ENCODE measurements around the gene CMPK2.

The CMPK2 gene

GRCh38 chr2:6838673-6839319 is 26.9 kb downstream of the CMPK2 start:
- no peak for DNase-seq

- no peak for DNase-seq
These were observed 30.2 kb downstream of the CMPK2 start for GRCh38 chr2:6835467-6835866.

DNA sequence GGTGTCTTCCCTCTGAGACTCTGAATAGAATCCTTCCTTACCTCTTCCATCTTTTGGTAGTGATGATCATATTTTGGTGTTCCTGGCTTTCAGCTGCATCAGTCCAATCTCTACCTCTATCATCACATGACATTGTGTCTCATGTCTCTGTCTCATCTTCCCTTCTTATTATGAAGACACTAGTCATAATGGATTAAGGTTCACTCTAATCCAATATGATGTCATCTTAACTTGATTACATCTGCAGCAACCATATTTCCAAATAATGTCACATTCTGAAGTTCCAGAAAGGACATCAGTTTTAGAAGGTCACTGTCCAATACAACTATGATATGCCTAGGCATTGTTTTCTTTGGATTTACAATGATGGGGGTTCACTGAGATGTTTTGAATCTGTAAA is 31.5 kb downstream of the CMPK2 start:
- DNase-seq, result no peak

DNA sequence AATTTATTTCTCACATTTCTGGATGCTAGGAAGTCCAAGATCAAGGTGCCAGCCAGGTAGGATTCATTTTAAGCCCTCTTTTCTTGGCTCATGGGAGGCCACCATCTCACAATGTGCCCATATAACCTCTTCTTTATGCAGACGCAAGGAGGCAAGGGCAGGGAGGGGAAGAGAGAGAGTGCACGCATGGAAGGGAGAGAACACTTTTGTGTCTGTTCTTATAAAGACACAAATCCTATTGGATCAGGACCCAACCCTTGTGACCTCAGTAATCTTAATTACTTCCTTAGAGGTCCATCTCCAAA is 32.5 kb downstream of the CMPK2 start:
- DNase-seq, result no peak

DNA sequence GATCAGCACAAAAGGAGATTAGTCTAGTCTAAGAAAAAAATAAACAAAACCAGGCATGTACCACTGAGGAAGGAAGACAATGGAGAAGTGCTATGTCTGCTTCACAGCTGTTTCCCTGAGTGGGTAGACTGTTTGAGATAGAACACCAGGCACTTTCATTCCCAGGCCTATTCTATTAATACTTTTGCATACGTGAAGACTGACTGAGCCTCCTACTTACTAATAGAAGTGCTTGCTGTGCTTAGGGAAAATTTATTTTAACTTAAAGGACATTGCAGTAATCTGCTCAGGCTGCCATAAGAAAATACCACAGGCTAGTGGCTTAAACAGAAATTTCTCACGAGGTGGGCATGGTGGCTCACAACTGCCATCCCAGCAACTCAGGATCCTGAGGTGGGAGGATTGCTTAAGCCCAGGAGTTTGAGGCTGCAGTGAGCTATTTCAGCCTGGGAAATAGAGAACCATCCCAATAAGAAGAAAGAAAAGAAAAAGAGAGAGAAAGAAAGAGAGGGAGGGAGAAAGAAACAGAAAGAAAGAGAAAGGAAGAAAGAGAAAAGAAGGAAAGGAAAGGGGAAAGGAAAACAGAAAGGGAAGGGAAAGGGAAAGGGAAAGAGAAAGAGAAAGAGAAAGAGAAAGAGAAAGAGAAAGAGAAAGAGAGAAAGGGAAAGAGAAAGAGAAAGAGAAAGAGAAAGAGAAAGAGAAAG is 33.0 kb downstream of the CMPK2 start:
- DNase-seq, result no peak

DNA sequence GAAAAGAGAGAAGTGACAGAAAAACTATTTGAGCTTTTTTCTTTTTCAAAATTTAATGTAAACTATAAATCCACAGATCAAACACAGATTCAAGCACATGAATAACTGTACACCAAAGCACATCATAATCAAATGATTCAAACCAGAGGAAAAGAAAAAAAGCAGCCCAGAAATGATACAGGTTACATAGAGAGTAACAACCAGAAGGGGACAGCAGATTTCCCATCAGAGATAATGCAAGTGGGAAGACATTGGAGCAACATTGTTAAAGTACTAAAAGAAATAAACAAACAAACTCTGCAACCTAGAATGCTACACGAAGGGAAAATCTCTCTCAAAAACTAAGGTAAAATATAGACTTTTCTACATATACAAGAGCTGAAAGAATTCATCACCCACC is 34.5 kb downstream of the CMPK2 start:
- DNase-seq, result no peak

DNA sequence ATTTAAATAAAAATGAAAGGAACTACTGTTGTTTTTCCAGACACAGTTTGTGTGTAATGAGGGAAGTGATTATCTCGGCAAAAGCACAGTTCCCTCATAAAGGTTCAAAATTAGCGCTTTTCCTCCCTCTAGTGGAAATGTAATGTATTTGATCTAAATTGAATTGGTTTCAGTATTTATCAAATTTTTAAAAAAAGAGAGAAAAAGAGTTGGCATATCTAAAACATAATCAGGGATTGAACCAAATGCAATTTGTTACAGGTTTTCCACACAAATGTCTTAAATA is 37.5 kb downstream of the CMPK2 start:
- peak in 1 of 2 experiments; percentile 71 for DNase-seq

DNA sequence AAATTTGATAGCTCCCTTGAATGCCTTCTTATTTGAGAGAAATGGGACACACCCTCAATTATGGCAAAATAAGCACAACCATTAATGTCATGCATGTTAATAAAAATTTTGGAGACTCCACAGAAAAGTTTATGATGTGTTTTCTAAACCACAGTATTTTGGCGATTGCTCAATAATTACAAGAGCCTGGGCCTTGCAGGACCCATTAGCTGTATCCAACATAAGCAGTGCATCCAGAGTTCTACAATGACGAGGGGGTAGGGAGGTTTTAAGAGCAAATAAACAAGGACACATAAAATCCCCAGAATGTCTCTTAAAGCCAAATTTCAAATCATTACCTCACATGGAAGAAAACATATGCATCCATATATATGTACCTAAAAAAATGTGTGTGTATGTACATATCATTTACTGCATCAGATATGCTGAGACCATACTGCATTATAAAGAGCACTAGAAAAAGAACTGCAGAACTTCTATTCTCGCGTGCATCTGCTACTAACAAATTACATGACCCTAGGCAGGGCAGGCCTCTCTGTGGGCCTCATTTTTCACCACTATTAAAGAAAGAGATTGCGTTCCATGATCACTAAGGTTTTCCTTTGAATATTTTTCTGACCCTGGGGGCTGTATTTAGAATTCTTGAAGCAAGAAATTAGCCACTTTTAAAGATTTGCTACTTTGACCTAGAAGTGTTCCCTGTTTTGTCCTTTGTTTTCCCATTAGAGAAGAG is 38.0 kb downstream of the CMPK2 start:
- no peak for DNase-seq

GRCh38 chr2:6826081-6826913 is 39.4 kb downstream of the CMPK2 start:
- DNase-seq, result peak in 1 of 2 experiments; percentile 15

DNA sequence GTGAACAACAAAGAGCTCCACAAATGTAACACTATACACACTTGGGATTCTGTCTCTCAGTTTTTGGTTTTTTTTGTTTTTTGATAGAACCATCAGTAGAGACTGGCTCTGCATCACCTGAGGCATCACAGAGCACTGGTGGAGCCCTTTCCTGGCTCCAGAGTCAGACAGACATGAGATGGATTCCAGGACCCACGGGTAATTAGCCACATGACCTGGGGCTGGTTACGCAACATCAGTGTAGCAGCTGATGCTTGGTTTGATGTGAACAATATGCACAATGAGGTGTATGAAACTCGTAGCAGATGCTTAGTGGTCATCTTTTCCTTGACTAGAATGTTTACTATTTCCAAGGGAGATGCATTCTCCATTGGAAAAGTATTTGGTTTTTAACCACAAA is 40.7 kb downstream of the CMPK2 start:
- no peak for DNase-seq

- DNase-seq, result no peak
These were observed 42.6 kb downstream of the CMPK2 start for GRCh38 chr2:6823111-6823510.

DNA sequence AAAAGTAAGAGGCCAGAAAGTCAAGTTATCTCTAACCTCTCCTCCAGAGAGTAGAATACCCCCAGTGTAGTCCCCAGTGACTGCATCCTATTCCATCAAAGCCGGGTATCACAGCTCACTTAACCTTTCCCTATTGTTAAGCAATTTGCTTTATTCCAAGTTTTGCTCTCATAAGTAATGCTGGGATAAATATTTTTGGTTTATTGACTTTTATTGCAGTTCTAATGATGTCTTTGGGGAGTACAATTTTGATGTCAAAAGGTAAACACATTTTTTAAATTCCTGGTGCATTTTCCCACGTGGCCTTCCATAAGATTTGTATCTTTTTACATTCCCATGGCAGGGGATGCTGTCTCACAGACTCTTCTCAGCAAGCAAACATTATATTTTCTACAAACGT is 43.3 kb downstream of the CMPK2 start:
- DNase-seq, result no peak

DNA sequence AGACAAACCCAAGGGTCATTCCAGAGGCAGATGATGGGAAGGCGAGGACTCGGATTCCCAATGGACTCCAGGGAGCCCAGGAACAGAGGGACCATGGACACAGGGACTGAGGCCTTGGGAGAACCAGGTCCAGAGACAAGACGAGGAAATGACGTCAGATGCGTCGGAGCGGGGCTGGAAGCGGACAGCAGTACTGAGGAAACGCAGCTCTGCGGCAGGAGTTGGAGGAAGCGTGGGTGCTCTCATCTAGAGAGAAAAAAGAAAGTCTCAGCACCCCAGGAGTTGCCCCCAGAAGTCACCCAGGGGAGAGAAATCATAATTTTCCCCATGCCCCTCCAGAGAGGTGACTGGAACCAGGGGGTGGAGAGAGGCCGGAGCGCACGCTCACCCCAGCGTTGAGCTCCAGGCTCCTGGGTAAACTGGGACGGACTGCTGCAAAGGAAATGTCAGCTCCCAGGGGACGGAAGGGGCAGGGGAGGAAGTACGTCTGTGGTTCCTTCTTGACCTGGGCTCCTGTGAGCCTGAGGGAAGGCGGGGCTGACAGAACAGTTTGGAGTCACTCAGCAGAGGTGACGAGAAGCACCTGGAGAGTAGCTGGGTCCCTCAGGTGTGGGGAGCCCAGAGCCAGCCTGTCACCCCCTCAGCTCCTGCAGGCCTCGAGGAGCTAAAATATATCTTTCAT is 44.7 kb downstream of the CMPK2 start:
- no peak for DNase-seq

DNA sequence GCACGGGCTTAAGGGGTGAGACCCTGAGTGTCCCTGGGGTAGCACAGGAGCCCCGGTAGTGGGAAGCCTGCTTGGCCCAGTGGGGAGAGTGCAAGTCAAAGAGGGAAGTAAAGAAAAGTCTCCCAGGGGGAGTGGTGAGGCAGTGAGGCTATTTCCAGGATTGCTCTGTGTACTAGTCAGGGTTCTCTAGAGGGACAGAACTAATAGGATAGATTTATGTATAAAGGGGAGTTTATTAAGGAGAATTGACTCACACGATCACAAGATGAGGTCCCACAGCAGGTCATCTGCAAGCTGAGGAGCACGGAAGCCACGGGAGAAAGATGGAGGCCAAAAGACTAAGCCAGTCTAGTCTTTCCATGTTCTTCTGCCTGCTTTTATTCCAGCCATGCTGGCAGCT is 45.5 kb downstream of the CMPK2 start:
- DNase-seq, result no peak

- no peak for DNase-seq
These were observed 46.0 kb downstream of the CMPK2 start for GRCh38 chr2:6819668-6820067.

GRCh38 chr2:6818012-6818411 is 47.7 kb downstream of the CMPK2 start:
- DNase-seq, result no peak

GRCh38 chr2:6814869-6815268 is 50.8 kb downstream of the CMPK2 start:
- DNase-seq, result no peak

DNA sequence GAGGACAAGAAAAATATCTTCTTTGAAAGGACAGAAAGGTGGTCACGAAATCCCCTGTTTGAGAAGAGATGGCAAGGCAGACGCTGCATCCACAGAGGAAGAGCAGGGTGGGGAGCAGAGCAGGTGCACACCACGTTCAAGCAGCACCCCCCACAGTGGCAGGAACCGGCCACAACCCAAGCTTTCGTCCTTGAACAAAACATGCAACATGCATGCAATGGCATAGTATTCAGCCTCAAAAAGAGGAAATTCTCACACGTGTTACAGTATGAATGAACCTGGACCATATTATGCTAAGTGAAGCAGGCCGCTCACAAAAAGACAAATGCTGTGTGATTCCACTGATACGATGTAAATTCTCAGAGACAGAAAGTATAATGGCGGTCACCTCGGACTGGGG is 51.4 kb downstream of the CMPK2 start:
- DNase-seq, result no peak

DNA sequence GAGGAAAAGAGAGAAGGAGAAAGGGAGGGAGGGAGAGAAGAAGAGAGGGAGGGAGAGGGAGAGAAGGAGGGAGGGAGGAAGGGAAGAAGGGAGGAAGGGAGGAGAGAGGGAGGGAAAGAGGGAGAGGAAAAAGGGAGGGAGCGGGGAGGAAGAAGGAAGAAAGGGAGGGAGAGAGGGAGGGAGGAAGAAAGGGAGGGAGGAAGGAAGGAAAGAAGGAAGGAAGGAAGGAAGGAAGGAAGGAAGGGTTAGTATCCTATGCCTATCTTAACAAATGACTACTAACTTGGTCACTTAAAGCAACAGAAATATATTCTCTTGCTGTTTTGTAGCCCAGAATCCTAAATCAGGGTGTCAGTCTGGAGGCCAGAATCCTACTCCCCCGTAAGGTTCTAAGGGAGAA is 52.1 kb downstream of the CMPK2 start:
- DNase-seq, result no peak

DNA sequence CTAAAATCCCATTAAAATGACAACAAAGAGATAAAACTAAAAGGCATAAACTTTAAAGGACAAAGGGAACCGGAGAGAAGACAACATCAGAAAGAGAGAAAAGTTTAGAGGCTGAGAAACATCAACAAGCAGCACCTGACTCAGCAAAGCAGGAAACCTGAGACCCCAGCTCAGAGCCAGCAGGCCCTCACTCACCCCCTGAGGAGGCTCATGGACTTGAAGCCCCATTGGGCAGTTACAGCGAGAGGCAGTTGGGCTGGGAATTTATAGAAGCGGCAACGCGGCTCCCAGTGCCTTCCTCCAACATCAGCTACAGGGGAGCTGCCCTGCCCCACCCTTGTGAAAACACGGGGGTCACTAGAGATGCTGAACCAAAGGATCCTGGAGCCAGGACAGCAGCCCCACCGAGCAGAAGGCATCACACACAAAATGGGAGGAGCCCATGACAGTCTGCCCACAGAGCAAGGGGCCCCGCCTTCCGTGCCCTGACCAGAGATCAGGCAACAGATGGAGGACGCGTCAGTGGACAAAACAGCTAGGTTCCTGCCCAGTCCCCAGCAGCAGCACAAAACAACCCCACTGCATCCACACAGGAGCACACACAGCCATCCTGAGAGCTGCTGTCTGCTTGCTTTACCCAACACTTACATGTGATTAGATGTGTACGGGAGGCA is 52.7 kb downstream of the CMPK2 start:
- DNase-seq, result peak; percentile 8 to 61

DNA sequence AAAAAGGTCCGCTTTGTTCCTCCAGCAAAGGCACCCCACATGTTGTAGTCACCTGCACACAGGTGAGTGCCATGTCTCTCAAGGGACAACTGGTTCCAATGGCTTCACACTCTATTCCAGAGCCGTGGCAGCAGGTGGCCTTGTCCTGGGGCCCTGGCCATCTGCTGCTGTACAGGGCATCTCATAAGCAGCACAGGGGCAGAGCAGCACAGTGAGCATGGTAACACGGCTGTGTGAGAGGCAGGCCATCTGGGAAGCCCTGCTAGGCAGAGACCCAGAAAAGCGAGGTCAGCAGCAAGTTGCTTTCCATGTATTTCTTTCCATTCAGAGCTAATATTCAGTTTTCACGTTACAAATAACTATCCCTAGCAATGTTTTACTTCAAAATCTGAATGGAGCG is 54.7 kb downstream of the CMPK2 start:
- no peak for DNase-seq

DNA sequence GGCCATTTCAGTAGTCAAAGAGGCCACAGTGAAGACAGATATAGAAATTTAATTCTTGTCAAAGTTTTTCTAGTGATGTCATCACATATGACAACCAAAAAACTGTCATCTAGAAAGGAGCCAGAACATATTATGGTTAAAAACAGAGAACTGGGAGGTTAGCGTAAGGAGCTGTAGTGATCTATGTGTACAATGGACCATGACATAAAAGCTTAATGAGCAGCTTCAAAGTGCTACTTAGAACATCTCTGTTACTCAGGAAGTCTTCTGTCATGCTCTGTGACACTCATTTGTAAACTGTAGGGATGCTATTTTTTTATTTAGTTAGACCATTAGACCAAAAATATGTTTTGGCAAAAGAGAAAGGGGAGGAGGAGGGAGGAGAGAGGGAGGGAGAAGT is 57.3 kb downstream of the CMPK2 start:
- no peak for DNase-seq

- no peak for DNase-seq
These were observed 59.1 kb downstream of the CMPK2 start for GRCh38 chr2:6806604-6807003.

Data from NCI-H524 (cell line).